ENCODE results near the gene FOXJ1.
A peak's percentile ranks its signal among the peaks of the same experiment; 100 is the strongest.
"Not testable (repeated sequence)": the region's sequence is repeated elsewhere in the genome, so short reads cannot be mapped to it uniquely, and the experiment has no call there.

FOXJ1 gene, protein sequence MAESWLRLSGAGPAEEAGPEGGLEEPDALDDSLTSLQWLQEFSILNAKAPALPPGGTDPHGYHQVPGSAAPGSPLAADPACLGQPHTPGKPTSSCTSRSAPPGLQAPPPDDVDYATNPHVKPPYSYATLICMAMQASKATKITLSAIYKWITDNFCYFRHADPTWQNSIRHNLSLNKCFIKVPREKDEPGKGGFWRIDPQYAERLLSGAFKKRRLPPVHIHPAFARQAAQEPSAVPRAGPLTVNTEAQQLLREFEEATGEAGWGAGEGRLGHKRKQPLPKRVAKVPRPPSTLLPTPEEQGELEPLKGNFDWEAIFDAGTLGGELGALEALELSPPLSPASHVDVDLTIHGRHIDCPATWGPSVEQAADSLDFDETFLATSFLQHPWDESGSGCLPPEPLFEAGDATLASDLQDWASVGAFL

DNA sequence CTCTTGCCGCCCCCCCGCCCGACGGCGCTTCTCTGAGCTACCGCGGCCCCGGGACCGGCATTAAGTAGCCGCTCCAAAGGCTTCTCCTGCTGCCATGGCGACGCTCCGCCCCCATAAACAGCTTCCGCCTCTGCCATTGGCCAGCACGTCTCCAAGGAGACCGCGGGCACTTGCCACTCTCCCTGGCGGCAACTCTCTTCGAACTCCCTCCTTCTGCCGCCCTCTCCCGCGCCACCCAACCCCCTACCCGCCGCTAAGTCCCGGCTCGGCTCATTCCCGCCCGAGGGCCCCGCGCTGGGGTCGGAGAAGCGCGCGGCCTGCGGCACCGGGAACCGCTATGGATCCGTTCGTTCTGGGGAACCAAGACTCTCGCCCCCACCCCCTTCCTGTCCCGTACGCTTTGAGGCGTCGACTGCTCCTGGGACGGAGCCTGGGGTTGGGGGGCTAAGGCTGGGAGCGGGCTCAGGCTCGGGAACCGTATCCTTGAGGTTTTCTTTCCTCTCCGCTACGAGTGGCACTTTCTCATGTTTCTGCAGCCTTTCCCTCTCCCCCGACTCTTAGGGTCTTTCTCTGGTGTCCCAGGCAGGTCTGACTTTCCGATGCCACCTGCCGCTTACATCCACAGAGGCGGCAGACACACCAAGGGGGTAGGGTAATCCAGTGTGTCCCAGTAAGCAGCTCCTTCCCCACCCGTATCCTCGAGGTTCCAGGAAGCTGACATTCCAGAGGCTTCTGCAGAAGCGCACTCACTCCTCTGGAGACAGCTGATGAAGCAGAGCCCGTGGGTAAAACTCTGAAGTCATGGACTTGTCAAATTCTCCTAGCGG lies at the start of gene FOXJ1:
Gene FOXJ1, minus strand, starts transcription at position 34 of the 827 bp plus-strand sequence. CDS start 850 bp downstream, outside the sequence.
- FAIRE-seq = no peak

DNA sequence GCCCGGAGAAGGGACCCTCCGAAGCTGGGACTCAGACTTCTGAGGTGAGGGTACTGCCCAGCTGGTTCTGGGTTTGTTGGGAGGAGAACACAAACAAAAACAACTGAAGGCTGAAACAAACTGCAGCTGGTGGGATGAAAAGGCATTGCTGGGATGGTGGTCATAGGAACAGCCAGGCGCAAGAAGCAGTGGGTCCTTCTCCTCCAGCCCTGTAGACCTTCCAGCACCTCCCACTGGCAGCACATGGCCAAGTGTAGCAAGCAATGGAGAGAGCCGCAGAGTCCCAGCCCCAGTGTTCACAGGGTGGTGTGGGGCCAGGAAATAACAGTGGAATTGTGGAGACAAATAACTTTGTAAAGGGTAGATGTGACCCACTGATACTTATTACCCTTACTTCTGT lies 48.7 kb upstream of the FOXJ1 start:
- no peak for FAIRE-seq

DNA sequence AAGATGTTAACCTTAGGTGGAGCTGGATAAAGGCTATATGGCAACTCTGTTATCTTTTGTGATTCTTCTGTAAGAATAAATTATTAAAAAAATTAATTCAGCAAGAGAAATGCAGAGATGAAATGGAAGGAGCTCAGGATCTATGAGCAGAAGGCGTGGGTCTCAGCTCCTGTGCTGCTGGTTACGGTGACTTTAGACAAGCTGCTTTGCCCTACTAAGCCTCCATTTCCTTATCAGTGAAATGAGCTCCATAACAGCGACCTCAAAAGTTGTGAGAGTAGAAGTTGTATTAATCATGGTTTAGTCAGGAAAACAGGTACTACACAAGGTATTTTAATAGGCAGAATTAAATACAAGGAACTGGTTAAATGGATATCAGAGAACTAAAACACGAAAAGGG lies 48.2 kb upstream of the FOXJ1 start:
- no peak for FAIRE-seq

DNA sequence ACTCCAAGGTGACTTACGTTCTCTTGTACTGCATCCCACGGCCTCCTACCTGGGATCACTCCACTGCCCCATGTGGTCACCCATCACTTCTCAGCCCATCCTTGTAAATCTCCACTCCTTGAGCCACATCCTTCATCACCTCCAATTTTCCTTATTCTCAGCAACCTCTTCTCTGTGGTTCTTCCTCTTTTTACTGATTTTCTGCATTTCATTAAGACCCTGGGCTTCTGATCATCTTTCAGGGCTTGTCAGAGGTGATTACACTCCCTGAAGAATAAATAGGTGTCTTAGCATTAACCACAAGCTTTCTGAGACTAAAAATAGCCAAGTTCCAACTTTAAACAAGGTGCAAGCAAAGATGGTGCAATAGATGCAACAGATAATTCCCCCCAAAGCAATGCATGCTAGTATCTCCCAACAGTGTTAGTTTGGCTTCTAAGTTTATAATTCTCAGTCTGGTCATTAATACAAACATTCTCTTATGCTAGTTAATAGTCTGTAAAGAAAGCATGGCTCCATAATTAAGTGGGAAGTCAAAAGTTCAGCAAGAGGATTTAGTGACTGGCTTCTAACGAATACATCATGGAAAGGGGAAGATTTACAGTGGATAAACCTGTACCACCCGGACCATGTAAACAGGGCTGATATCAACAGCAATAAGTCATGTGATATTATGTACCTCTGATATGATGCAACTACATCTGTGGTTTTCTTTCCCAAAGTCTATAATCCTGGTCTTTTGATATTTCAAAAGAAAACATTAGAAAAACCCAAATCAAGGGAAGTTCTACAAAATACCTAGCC lies 47.4 kb upstream of the FOXJ1 start:
- FAIRE-seq = no peak

DNA sequence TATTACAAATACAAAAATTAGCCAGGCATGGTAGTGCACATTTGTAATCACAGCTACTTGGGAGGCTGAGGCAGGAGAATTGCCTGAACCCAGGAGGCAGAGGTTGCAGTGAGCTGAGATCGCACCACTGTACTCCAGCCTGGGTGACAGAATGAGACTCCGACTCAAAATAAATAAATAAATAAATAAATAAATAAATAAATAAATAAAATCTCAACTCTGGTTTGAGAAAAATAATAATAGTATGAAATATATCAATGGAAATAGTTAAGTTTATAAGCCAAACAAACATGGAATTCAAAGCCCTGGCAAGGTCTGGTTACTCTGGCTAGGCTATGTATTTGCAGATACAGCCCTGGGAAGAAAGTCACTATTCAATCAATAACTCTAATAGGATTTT lies 45.7 kb upstream of the FOXJ1 start:
- FAIRE-seq = not testable (repeated sequence)

DNA sequence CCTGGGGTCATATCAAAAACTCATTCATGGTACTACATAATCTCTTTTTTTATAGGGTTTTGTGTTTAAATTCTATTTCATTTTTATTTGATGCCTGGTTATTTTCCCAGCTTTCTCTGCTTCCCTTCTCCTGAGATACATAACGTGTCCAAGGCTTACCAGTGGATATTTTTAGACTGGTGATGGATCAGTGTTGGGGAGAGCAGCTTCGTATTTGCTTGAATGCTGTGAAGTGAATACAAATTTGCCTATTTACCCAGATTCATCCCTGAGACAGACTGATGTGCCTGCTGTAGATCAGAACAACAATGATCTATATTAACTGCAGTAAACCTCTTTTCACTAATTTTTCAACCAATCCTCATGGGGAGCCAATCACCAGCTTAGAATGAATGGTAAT lies 43.2 kb upstream of the FOXJ1 start:
- no peak for FAIRE-seq

DNA sequence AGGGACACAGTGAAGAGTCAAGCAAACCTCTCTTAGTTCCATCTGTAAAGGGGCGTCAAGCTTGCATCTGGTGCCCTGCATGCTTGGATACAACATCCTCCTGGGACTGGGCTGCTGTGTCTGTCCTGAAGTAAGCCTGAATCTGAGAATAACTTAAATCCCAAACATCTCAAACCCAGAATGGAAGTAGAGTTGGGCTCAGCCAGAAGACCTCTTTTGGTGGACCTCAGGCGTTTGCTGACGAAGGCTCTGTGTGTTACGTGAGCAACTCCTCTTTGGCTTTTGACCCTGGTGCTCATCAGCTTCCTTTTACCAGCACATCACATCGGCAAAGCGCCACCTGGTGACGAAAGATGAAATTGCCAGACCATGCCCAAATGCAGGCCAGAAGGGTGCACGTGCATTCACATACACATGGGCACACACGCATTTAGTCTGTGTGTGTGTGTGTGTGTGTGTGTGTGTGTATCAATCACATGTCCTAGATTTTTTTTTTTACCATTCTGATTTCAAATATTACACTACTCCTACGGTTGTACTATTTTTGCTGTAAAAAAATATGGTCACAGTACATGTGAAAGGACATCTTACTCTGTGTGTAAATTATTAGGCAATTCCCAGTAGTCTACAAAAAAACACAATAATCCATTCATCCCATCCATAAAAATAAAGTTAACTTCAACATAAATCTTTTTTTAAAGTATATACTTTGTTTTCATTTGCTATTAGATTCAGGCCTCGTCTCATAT lies 41.1 kb upstream of the FOXJ1 start:
- FAIRE-seq = peak; percentile 13

DNA sequence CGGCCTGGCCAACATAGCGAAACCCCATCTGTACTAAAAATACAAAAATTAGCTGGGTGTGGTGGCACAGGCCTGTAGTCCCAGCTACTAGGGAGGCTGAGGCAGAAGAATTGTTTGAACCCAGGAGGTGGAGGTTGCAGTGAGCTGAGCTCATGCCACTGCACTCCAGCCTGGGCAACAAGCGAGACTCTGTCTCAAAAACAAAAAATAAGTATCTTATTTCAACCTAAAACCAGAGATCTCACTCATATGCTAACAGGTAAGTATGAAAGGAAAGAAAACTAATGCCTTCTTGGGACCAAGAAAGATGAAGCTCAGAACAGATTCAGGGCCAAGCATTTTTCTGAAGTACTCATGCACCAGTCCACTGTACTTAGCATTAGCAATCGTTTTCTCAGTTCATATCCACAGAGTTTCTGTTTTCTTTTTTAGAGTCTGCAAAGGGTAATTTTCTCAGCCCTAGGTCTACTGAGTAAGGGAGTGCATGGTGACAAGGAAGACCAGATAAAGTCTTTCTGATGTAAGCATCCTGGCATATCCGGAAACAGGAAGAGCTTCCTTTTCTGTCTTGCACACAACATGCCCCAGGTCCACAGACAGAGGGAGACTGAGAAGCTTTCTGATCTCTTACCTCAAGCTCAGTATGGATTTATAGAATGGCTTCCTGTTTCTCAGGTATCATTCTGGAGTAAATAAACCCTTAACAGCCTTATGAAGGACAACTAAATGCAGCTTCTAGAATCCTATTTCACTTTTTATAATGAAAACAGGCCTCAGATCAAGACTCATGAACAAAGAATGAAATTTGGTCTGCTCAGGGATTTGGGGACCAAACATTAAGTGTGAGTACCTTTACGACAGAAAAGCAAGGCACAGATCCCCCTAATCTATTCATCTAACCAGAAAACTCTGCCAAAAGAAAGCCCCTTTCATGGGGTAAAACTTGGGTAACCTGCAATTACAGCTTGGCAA lies 38.7 kb upstream of the FOXJ1 start:
- no peak for FAIRE-seq

DNA sequence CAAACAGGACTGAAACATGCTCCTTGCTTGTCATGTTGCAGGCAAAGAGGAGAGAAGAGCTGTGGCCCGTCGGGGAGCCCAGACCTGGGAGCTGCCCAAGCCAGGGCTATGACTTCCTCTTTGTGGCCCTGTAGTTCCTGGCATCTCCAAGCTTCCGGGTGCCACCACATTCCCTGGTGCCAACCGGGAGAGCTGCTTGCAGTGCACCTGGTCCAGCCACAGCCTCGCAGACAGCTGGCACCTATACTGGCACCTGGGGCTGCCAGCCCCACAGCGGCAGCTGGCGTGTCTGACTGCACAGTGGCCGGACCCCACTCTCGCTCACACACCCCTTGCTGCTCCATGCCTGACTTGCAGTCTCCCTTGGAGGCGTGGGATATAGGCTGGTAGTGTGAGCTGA lies 37.1 kb upstream of the FOXJ1 start:
- FAIRE-seq = no peak

DNA sequence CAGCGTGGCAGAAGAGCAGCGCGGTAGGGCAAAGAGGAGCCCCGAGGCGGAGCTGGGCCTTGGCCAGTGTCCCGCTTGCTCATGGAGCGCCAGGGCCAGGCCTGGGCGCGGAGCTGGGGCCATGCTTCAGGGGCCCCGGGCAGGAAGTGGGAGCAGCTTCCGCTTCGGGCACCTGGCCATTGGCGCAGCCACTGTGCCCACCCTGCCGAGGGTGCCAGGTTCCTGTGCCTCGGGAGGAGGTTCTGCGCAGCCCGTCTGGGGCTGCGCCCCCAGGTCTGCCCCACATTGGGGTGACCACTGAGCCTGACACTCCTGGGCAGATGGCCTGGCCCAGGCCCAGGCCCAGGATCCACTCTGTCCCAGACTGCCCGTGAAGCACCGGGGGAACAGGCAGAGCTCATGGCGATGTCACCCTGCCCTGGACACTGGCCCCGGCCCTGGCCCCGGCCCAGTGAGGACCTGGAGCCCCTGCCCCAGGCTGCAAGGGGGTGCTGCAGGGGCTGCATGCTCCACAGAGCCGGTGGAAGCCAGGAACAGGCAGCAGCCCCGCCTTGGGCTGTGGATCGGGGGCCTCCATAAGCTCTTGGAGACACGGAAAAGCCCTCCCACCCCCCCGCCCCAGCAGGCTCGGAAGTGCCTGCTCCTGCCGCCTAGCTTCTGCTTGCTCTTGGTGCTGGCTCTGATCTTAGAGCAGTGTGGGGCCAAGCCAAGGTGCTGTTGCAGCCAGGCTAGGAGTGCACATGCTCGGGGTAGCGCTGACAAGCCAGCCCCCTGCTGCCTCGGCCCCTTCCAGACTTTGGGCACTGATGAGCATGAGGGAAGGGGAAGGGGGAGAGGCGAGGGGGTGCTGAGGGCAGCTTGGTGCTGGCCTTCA lies 35.9 kb upstream of the FOXJ1 start:
- FAIRE-seq = no peak

DNA sequence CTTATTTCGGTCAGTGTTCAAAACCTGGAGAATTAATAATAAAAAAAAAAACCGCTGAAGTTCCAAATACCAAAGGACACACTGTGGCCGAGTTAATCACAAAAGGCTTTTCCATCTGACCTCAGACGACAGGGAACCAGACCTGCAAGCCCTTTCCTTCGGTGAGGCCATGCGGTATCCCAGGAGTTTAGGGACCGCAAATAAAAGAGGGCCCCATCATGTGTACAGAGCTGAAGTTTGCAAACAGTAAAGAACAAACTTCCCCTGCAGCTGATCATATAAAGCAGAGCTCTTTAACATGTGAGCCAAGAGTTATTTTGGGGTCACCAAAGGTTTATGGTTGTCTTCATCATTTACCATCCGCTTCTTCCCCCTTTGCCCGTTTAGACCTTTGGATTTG lies 33.0 kb upstream of the FOXJ1 start:
- FAIRE-seq = no peak

DNA sequence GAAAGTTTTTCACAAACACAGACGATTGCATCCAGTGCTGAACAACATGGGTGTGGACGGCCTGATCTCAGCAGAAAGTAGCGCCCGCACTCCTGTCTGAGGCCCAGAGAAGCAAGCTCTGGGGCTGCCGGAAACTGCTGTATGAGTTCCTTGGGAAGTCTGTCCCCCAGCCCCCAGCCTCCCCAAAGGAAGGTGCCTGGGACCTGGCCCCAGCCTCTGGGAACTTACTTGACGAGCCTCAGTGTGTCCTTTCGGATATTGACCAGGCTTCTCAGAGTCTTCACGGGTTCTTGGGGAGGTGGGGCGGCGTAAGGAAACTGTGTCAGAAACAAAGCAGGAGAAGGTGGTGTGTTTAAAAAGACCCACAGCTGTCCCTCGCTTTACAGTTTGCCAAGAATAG lies 32.4 kb upstream of the FOXJ1 start:
- FAIRE-seq = no peak

DNA sequence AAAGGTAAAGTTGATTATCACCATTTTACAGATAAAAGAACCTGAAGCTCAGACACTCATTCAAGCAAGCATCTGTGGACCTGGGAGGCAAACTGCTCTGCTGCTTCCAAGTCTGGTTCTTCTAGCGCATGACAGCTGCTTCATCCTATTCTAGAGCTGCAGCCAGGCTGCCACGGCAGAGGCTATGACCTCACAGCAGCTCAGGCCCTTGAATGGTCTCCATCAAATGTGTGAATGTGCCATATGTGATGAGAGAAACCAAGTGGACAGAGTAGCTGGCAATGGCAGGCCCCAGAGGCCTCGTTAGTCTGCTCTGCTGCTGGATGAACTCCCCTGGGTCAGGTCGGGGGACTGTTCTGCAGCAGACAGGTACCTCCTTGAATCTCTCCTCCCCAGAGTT lies 30.7 kb upstream of the FOXJ1 start:
- FAIRE-seq = no peak

DNA sequence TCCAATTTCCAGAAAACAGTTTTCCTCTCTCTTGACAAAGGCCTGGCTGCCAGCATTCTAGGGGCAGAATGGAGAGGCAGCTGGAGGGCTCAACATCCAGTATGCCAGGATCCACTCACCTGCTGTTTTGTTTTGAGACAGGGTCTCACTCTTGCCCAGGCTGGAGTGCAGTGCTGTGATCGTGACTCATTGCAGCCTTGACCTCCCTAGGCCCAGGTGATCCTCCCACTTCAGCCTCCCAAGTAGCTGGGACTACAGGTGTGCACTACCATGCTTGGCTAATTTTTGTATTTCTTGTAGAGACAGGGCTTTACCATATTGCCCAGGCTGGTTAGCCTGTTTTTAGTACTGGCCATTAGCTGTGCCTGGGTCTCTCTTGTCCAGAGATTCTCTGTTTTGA lies 29.1 kb upstream of the FOXJ1 start:
- FAIRE-seq = no peak

DNA sequence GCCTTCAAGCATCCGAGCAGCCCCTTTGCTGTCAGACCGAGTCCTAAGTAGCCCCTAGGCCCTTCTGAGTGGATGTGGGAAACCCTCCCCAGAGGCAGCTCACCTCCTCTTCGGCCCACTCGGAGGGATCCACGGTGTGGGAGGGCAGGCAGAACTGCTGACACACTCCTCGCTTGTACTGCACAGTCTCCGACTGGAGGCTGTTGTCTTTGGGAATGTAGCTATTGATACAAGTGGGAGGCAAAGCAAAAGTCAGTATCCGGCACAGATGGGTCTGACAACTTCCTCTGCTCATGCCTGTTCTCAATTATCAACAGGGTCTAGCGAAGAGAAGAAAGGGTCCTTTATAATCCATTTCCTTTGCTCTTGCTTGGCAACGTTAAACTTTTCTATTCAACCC lies 25.9 kb upstream of the FOXJ1 start:
- FAIRE-seq = no peak

DNA sequence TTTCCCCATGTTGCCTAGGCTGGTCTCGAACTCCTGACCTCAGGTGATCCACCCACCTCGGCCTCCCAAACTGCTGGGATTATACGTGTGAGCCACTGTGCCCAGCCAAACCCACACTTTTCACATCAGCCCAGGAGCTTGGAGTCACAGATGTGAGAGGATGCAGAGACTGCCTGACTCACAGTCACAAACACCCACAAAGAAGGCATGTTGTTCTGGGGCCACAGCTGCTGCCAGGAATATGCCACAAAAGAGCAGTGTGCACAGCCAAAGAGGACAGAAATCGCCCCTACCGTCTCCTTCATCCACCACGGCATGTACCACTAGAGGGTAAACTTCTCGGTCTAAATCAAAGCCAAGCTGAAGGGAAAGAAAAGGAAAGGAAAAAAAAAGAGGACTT lies 25.1 kb upstream of the FOXJ1 start:
- no peak for FAIRE-seq

DNA sequence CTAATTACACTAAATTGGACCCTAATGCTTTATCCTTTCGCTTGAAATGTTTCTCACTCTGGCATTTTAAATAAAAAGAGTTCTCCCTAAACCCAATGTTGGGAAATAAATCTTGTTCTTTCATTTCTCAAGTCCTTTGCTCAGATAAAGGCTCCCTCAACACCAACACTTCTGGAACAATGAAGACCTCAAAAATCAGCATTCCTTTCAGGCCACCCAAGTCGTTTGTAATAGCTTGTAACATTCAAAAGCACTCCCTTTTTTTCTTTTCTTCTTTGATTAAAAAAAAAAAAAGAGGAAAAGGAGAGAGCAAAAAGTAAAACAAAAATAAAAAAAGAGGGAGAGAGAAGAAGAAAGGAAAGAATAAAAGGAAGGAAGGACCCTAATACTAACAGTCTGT lies 23.3 kb upstream of the FOXJ1 start:
- FAIRE-seq = no peak

DNA sequence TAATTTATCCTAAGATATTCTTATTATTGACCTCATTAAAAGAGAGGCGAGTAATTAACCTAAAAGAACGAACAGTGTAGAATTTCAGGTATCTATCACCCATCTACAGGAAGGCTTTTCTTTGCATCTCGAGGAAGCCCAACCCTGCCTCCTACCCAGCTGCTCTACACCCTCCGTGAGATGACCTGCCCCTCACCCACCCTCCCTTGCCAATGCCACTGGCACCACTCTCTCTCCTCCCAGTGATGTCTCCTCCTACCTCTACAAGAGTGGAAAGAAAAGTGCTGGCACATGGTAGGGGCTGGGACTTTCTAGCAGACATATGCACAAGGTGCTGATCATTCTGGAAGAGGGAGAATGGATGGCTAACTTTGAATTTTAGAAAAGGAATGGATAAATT lies 22.9 kb upstream of the FOXJ1 start:
- FAIRE-seq = no peak

DNA sequence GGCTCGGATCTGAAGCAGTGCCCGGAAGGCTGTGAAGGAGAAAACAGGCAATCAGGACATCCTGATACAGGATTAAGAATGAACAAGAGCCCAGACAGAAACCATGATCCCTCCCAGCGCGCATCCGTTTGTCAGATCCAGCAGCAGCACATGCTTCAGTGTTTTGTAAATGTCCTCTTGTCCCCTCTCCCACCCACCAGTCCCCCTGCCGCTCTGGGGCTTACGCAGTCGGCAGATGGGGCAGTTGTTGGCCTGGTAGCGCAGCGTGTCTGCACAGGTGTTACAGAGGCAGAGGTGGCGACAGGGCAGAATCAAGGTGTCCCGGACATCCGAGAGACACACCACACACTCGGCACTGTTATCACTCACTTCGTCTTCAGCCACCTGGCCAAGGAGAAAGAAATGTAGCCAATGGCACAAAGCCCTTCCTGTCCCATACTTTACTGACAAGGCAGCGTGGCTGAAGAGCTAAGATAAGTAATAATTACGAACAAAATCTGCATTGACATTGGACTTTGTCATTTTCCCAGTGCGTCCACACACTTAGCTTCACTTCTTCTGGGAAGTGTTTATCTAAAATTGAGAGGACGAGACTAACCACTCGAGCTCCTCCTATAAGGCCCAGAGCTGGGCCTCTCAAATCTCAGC lies 20.7 kb upstream of the FOXJ1 start:
- FAIRE-seq = no peak

Data from TTC549 (cell line).